Aorta (tissue), 5 donors: ENCODE measurements around the gene SIRT4. TPM values are rescaled to one million over a fixed set of nuclear protein-coding genes. Genes with fewer than 3 reads are reported as not detected.

Source experiments
- ATAC-seq: fragments of 200-7000 bp; cut with Tn5 transposase; one replicate; pipeline ENCODE4 v1.9.1; 2022; ENCODE audit warnings: moderate library complexity; ENCODE audit not compliant: low FRiP score
- DNase-seq, 2 donors: peaks; one replicate each; pipeline ENCODE4 v3.0.0-alpha.2; 2020
- H3K27ac ChIP-seq, 2 donors: one replicate each; pipeline ENCODE4 v1.5.1; 2013; ENCODE audit warnings: low read length in 2 of 2, mild to moderate bottlenecking in 2 of 2, moderate library complexity in 2 of 2, control low read depth in 1 of 2, inconsistent platforms in 1 of 2, low read depth in 1 of 2
- H3K27me3 ChIP-seq, 2 donors: one replicate each; pipeline ENCODE4 v1.6.1; 2013; ENCODE audit warnings: control low read depth in 1 of 2, low read length in 1 of 2, mild to moderate bottlenecking in 1 of 2, moderate library complexity in 1 of 2; ENCODE audit not compliant: insufficient read depth in 2 of 2, control insufficient read depth in 1 of 2
- H3K36me3 ChIP-seq, 2 donors: one replicate each; pipeline ENCODE4 v1.6.1; 2013; ENCODE audit warnings: control low read depth in 1 of 2, low read length in 1 of 2, mild to moderate bottlenecking in 1 of 2; ENCODE audit not compliant: insufficient read depth in 2 of 2, control insufficient read depth in 1 of 2
- H3K4me1 ChIP-seq, 2 donors: one replicate each; pipeline ENCODE4 v1.6.1; 2013; ENCODE audit warnings: low read length in 2 of 2, control low read depth in 1 of 2, mild to moderate bottlenecking in 1 of 2, moderate library complexity in 1 of 2; ENCODE audit not compliant: insufficient read depth in 2 of 2, control insufficient read depth in 1 of 2
- H3K4me3 ChIP-seq, 2 donors: one replicate each; pipeline ENCODE4 v1.5.1; 2013; ENCODE audit warnings: low read length in 2 of 2, control low read depth in 1 of 2, mild to moderate bottlenecking in 1 of 2
- H3K9me3 ChIP-seq: one replicate; pipeline ENCODE4 v1.6.1; 2013; ENCODE audit warnings: mild to moderate bottlenecking, low read length; ENCODE audit not compliant: control insufficient read depth
- WGBS, 2 donors: extraction: QIAGEN DNeasy Blood & Tissue Kit; methylation state at CpG; one replicate each; pipeline ENCODE4 v1.1.7; 2013; 5-methylcytosine and 5-hydroxymethylcytosine counted together
- intact Hi-C, 2 donors: fragments of 100-400 bp; cut with DNase I; formaldehyde crosslinking; loops; one replicate each; pipeline versions ENCODE4 v1.14.2 to v1.15.0; 2022
- polyA plus RNA-seq, 2 donors: library from polyadenylated mRNA; stranded (reverse); fragments of 200-250 nt; gene quantifications; one replicate each; pipeline ENCODE4 v1.2.3, GENCODE V29; 2013
- total RNA-seq, 2 donors: library from RNA; stranded (reverse); fragmentation: NEBNext Ultra II Directional; extraction: Animal tissue kit (Norgen Biotek cat#: 25700); gene quantifications; one replicate each; pipeline ENCODE4 v1.2.1, GENCODE V29; 2021
- donor health status: healthy with polysubstance abuse.
- donor health status: Bipolar disorder and iron deficiency.
- donor health status: DM: no; HTN: no; CAD: no.
- donor health status: DM: no; HTN: no; CAD: no.
- donor health status: DM: yes; HTN: yes; CAD: no.

Gene SIRT4
- total and polyA plus RNA-seq, 4 donors = 0.39 to 2.5 (median 1.7) TPM

GRCh38 chr12:120267736-120268135 lies 34.4 kb upstream of the SIRT4 start:
- Histone ChIP-seq H3K9me3 (no peaks in the 10 kb centered on the region), H3K4me3 (no peak overlapping the region), H3K4me1 (peaks cover 0 to 2% of the 10 kb centered on the region in 2 donors), H3K36me3 (no peaks in the 10 kb centered on the region), H3K27ac (no peak overlapping the region), H3K27me3 (no peaks in the 10 kb centered on the region)
- intact Hi-C loops = no loop called here
- ATAC-seq (no peak), DNase-seq (no peak)
- WGBS, 2 donors = 60 to 61% methylated on average over 4 of the region's 4 CpGs

DNA sequence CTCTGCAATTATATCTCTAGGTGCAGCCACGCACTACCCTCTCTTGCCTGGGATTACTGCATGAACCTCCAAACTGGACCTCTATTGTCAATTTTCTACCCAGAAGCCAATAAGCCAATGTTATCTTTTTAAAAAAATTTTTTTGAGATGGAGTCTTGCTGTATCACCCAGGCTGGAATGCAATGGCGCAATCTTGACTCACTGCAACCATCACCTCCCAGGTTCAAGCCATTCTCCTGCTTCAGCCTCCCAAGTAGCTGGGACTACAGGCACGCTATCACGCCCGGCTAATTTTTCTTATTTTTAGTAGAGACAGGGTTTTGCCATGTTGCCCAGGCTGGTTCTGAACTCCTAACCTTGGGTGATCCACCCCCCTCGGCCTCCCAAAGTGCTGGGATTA lies 25.4 kb upstream of the SIRT4 start:
- WGBS, 2 donors = 94 to 95% methylated on average over 6 of the region's 6 CpGs
- Histone ChIP-seq H3K27me3 (no peaks in the 10 kb centered on the region), H3K27ac (no peak overlapping the region), H3K9me3 (no peaks in the 10 kb centered on the region), H3K36me3 (no peaks in the 10 kb centered on the region), H3K4me1 (no peaks in the 10 kb centered on the region), H3K4me3 (no peak overlapping the region)
- DNase-seq = no peak
- intact Hi-C loops = no loop called here
- no peak for ATAC-seq

GRCh38 chr12:120278137-120279069 lies 23.7 kb upstream of the SIRT4 start:
- DNase-seq (no peak), ATAC-seq (no peak)
- Histone ChIP-seq H3K4me1 (no peaks in the 10 kb centered on the region), H3K27me3 (no peaks in the 10 kb centered on the region), H3K9me3 (no peaks in the 10 kb centered on the region), H3K27ac (no peak overlapping the region), H3K4me3 (no peak overlapping the region), H3K36me3 (no peaks in the 10 kb centered on the region)
- WGBS, 2 donors = 95 to 97% methylated on average over 42 to 57 of the region's 57 CpGs
- intact Hi-C loops = no loop called here

DNA sequence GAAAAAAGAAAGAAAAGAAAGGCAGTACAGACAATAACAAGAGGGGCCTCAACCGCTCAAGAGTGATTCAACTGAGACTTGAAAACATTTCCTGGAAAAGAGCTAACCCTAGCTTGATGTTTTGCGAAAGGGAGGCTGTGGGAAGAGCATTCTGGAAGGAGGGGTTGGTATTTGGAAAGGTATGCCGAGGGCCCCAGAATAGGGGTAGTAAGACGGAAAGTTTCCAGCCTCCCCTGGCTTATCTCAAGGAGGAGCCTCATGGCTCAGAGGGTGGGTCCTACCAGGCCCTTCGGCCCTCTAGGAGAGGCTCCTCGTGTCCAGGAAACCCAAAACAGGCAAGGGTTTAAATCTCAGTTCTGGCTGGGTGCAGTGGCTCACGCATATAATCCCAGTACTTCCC lies 18.8 kb upstream of the SIRT4 start:
- ATAC-seq = no peak

DNA sequence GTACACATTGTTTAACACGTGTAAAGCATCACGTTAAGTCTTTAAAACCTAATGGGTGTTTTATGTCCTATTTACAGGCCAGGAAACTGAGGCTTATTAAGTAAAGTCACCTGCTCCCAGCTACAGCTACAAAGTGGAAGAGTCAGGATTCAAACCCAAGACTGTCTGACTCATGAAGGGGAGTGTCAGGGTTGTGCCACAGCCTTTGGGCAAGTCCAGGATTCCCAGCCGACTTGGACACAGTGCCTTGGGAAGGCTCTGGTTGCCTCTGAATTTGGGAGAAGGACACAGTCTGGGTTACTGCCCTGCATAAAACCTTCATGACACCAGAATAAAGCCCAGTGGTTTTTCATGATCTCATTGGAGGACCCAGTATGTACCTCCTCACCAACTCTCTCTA lies 17.7 kb upstream of the SIRT4 start:
- H3K27me3 ChIP-seq = no peaks in the 10 kb centered on the region
- ATAC-seq (no peak), DNase-seq (no peak)
- H3K9me3 ChIP-seq = no peaks in the 10 kb centered on the region
- no peak overlapping the region for H3K27ac ChIP-seq
- intact Hi-C loops = no loop called here
- no peaks in the 10 kb centered on the region for H3K36me3 ChIP-seq
- WGBS, 2 donors = 82 to 84% methylated on average over 3 of the region's 3 CpGs
- H3K4me1 ChIP-seq = no peaks in the 10 kb centered on the region
- H3K4me3 ChIP-seq = no peak overlapping the region

More for the DNA sequence above, 18.8 kb upstream of the SIRT4 start:
- no peaks in the 10 kb centered on the region for H3K9me3 ChIP-seq
- WGBS, 2 donors = 57 to 67% methylated on average over 7 of the region's 7 CpGs
- intact Hi-C loops = no loop called here
- no peaks in the 10 kb centered on the region for H3K4me1 ChIP-seq
- H3K27me3 ChIP-seq = no peaks in the 10 kb centered on the region
- no peak for DNase-seq
- H3K36me3 ChIP-seq = no peaks in the 10 kb centered on the region
- H3K4me3 ChIP-seq = no peak overlapping the region
- no peak overlapping the region for H3K27ac ChIP-seq

GRCh38 chr12:120286768-120287490 lies 15.2 kb upstream of the SIRT4 start:
- Histone ChIP-seq H3K9me3 (no peaks in the 10 kb centered on the region), H3K27ac (no peak overlapping the region), H3K27me3 (no peaks in the 10 kb centered on the region), H3K4me1 (no peaks in the 10 kb centered on the region), H3K4me3 (no peak overlapping the region), H3K36me3 (no peaks in the 10 kb centered on the region)
- 30 to 32% methylated on average over 7 of the region's 7 CpGs for WGBS, 2 donors
- no peak for ATAC-seq
- intact Hi-C loops = no loop called here
- DNase-seq = no peak

GRCh38 chr12:120287491-120287890 lies 14.6 kb upstream of the SIRT4 start:
- H3K9me3 ChIP-seq = no peaks in the 10 kb centered on the region
- no peak overlapping the region for H3K27ac ChIP-seq
- H3K4me3 ChIP-seq = no peak overlapping the region
- ATAC-seq (no peak), DNase-seq (no peak)
- H3K4me1 ChIP-seq = no peaks in the 10 kb centered on the region
- intact Hi-C loops = no loop called here
- H3K36me3 ChIP-seq = no peaks in the 10 kb centered on the region
- 83 to 84% methylated on average over 12 of the region's 12 CpGs for WGBS, 2 donors
- H3K27me3 ChIP-seq = peaks cover 0 to under 1% of the 10 kb centered on the region in 2 donors

GRCh38 chr12:120290609-120291305 lies 11.4 kb upstream of the SIRT4 start:
- Histone ChIP-seq H3K4me3 (peak overlapping the region in 1 of 2 donors; percentile 20), H3K4me1 (no peaks in the 10 kb centered on the region), H3K27ac (peak overlapping the region; percentile 81 to 86), H3K9me3 (no peaks in the 10 kb centered on the region), H3K27me3 (peaks cover 0 to 2% of the 10 kb centered on the region in 2 donors), H3K36me3 (no peaks in the 10 kb centered on the region)
- intact Hi-C loops = no loop called here
- no peak for DNase-seq
- WGBS, 2 donors = 20 to 21% methylated on average over 22 of the region's 22 CpGs
- ATAC-seq = no peak
